A375 (cell line): Measurements from ENCODE around the gene FAM181B. TPM values are rescaled to one million over a fixed set of nuclear protein-coding genes. Genes with fewer than 3 reads are reported as not detected.

Experiments used
- small RNA-seq: library from RNA; depleted of rRNA; stranded (forward); fragments of <200 nt; gene quantifications from one replicate; pipeline ENCODE3, GENCODE V24; 2014
- total RNA-seq: library from RNA; depleted of rRNA; stranded (reverse); fragments of >200 nt; shearing (Covaris generic); gene quantifications from 2 replicates; pipeline ENCODE4 v1.2.3, GENCODE V29; 2014; rRNA removed

The FAM181B gene
- 0.04 and 0.24 TPM in 2 replicates for total RNA-seq

GRCh38 chr11:82733444-82734119 lies at the start of gene FAM181B:
Gene FAM181B (minus strand): TSS chr11:82733864. CDS start chr11:82733729, 135 bp downstream.

Small RNA genes lying within 50 kb of the gene (small RNA-seq; reads per million reads assigned to genes)
- 0.29 reads per million for gene RPS28P7

Other genes starting within 250 kb of the FAM181B start
- 16.9 and 24.8 TPM in 2 replicates for gene PRCP, start 166.6 kb upstream of the FAM181B start, total RNA-seq
- 5.3 and 6.0 TPM in 2 replicates for gene DDIAS, start 167.9 kb upstream of the FAM181B start, total RNA-seq